ENCODE measurements around the gene PHF19. TPM values are rescaled to one million over a fixed set of nuclear protein-coding genes. Genes with fewer than 3 reads are reported as not detected.

The PHF19 gene
- total RNA-seq (ENCODE audit: low replicate concordance) = 10.2 and 55.7 TPM in 2 replicates

DNA sequence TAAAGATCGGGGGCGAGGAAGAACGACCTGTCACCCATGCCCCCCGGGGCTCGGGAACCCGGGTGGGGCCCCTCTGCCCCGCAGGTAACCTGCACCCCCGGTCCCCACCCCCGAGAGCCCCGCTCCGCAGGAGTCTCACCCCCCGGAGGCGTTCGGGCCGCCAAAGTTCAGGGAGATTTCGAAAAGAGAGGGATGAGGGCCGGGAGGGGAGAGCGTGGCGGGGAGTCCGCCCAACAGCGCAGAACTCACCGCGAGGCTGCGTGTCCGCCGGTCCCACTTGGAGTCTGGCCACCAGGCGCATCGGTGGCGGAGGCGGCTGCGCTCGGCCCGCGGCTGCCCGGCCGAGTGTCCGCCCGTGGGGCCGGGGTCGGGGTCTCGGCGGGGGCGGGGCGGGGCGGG, at the start of gene PHF19:
TSS of gene PHF19 (minus strand) at position 347 of the 399 bp plus-strand sequence. CDS start 2,447 bp downstream, outside the sequence.
- TF ChIP-seq, protein P1, sequence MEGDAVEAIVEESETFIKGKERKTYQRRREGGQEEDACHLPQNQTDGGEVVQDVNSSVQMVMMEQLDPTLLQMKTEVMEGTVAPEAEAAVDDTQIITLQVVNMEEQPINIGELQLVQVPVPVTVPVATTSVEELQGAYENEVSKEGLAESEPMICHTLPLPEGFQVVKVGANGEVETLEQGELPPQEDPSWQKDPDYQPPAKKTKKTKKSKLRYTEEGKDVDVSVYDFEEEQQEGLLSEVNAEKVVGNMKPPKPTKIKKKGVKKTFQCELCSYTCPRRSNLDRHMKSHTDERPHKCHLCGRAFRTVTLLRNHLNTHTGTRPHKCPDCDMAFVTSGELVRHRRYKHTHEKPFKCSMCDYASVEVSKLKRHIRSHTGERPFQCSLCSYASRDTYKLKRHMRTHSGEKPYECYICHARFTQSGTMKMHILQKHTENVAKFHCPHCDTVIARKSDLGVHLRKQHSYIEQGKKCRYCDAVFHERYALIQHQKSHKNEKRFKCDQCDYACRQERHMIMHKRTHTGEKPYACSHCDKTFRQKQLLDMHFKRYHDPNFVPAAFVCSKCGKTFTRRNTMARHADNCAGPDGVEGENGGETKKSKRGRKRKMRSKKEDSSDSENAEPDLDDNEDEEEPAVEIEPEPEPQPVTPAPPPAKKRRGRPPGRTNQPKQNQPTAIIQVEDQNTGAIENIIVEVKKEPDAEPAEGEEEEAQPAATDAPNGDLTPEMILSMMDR (IDR thresholded peaks at IDR 0.05; ENCODE audit: insufficient read depth, low read length) = no peak
- no peak for DNase-seq (ENCODE audit: low read depth)

DNA sequence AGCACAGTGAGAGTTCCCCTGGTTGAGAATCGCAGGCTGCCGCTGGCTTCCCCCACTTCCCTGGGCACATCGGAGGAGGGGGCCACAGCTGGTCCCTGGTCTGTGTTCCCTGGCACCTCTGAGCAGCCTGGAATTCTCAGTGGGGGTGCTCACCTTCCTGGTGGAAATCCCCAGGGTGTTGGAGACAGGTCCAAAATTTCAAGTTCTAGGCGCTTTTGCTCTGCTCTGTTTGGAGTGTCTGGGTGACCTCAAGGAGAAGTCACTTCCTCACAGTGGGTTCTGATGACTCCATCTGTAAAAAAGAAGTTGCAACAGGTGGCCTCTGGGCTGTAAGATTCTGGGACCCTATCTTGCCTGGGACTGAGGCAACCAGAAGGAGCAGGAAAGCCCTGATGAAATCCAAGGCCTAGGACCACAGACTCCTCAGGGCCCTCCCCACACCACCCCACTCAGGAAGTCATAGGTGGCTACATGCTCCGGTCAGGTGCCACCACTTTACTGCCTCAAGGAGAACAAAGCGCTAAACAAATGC, 49.5 kb upstream of the PHF19 start, which contains the start of gene TRAF1:
TSS of gene TRAF1 (minus strand) at position 400 of the 532 bp plus-strand sequence. CDS start 721 bp downstream, outside the sequence.
- DNase-seq (ENCODE audit: low read depth) = no peak
- peak within 1 kb of the TSS; percentile 22 for H3K4me3 ChIP-seq (ENCODE audit: low read depth, low read length)
- TF ChIP-seq, protein P1 (IDR thresholded peaks at IDR 0.05; ENCODE audit: insufficient read depth, low read length) = no peak

More for the DNA sequence above, at the start of gene PHF19:
- H3K4me3 ChIP-seq (ENCODE audit: low read depth, low read length) = peak within 1 kb of the TSS; percentile 77

DNA sequence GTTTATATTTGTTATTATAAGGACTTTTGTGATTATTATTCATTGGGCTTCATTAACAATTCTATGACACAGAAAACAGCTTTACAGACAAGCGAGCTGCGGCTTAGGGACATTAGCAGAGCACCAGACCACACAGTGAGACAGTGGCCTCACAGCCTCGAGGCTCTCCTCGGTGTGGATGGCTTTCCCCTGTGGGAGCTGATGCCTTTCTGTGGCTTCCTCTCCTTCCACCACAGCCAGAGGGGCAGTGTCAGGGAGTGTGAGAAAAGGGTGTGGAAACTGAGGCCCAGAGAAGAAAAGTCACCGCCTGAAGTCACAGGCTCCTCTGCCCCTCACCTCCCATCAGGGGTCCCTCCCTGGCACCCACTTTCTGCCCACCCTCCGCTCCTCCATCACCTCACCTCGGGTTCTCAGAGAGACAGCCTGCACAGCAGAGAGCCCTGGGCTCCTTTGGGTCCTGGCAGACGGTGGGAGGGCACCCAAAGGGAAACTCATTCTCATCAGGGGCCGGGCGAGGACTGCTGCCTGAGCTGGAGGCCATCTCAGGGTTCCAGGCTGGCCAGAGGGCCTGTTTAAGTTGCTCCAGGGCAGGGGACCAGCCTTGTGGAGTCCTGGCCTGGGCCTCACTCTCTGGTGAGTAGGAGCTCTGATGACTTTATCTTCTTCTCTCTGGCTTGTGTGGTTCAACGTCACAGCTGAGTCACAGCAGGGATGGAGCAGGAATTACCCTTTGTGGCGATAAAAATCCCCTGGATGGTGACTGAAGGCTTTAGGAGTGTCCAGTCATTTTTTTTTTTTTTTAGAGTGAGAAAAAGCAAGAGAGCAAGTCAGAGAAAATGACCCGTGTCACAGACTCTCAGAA, 48.8 kb upstream of the PHF19 start:
- TF ChIP-seq, protein P1 (IDR thresholded peaks at IDR 0.05; ENCODE audit: insufficient read depth, low read length) = no peak
- peak overlapping the region; percentile 22 for H3K4me3 ChIP-seq (ENCODE audit: low read depth, low read length)
- DNase-seq (ENCODE audit: low read depth) = peak; percentile 93

DNA sequence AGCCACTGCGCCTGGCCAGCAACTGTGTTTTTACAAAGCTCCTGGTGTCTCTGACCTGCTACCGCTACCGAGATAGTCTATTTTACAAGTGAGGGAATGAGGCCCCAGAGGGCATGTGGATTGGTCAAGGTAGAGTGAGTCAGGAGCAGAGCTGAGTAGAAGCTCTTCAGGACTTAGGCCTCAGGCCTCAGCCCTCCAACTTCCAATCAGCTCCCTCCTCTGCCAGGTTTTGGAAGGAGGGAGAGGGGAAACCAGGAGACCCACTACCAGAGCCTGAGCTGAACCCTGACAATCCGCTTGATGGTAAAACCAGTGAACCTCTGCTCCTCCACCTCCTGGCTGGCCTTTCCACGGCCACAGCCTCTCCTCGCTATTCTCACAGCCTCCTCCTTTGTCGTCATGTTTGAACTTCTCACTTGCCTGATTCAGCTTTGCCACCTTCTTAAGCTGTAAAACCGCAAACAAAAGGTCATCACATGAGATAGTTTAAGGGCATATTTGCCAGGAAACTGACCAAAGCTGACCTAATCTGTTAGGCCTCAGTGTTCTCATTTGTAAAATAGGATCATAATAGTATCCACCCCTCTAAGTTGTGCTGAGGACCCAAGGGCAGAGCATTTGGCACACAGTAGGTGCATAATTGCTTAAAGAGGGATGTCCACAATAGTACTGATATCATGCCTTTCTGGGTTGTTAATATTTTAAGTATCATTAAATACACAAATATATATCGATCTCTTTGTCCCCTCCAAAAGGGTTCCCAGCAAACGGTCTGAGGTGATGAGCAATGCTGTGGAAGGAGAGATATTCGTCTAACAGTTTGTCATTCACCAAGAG, 47.9 kb upstream of the PHF19 start:
- H3K4me3 ChIP-seq (ENCODE audit: low read depth, low read length) = no peak overlapping the region
- TF ChIP-seq, protein P1 (IDR thresholded peaks at IDR 0.05; ENCODE audit: insufficient read depth, low read length) = no peak
- DNase-seq (ENCODE audit: low read depth) = no peak

DNA sequence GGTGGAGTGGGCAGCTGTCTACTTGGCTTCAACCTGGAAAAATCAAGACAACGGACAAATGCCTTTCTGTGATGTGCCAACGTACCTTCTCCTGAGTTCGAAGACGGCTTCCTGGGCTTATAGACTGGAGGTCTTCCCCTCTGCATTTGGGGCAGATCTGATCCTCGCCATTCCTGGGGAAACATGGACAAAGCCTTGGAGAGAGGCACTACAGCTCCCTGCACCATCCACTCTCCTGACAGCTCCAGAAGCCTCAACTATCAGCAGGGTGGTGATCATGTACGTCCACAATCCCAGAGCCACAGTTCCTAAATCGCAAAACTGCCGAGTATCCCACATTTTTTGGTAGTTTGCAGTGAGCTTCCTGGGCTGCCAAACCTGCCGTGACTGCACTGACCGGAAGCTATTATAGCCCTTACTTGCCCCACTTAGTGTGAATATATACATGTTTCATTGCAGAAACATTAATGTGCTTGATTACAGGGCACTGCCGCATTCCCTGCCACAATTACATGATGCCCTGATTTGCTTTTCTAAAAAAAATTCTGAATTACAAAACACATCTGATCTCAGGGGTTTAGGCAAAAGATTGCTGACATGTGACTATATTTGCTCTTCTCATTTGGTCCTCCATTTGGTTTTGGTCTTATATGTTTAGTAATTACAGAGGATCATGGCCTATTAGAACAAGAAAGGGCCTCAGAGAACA, 46.8 kb upstream of the PHF19 start:
- no peak overlapping the region for H3K4me3 ChIP-seq (ENCODE audit: low read depth, low read length)
- no peak for DNase-seq (ENCODE audit: low read depth)
- TF ChIP-seq, protein P1 (IDR thresholded peaks at IDR 0.05; ENCODE audit: insufficient read depth, low read length) = no peak
